GM23338 (cell line): ENCODE results near the gene ZNF235. TPM values are rescaled to one million over a fixed set of nuclear protein-coding genes. Genes with fewer than 3 reads are reported as not detected.

Source experiments
- ATAC-seq: fragments of 200-7000 bp; cut with Tn5 transposase; 3 replicates; pipeline ENCODE4 v1.9.1; 2020
- DNase-seq: peaks from one replicate; pipeline ENCODE4 v3.0.0-alpha.2; 2015; ENCODE audit warnings: low spot score
- H2AFZ ChIP-seq: fragments of 200-600 bp; sonication (generic); 2 replicates; pipeline ENCODE4 v1.8.0; 2016; ENCODE audit warnings: antibody characterized with exemption, mild to moderate bottlenecking, moderate library complexity
- H3F3A ChIP-seq: fragments of 200-600 bp; sonication (generic); replicated peaks from 2 replicates; pipeline ENCODE4 v1.8.0; 2017; ENCODE audit warnings: antibody characterized with exemption, mixed run types, low read depth
- H3K27ac ChIP-seq: fragments of 200-600 bp; sonication (generic); 2 replicates; pipeline ENCODE4 v1.6.1; 2016; ENCODE audit warnings: low read depth
- H3K27me3 ChIP-seq: fragments of 200-600 bp; sonication (generic); 2 replicates; pipeline ENCODE4 v1.8.0; 2016; ENCODE audit warnings: mild to moderate bottlenecking, mixed run types, moderate library complexity; ENCODE audit not compliant: insufficient read depth
- H3K36me3 ChIP-seq: fragments of 200-600 bp; sonication (generic); 2 replicates; pipeline ENCODE4 v1.8.0; 2016; ENCODE audit warnings: mild to moderate bottlenecking; ENCODE audit not compliant: insufficient read depth
- H3K4me1 ChIP-seq: fragments of 200-600 bp; sonication (generic); 2 replicates; pipeline ENCODE4 v1.8.0; 2016; ENCODE audit warnings: mild to moderate bottlenecking, moderate library complexity; ENCODE audit not compliant: insufficient read depth
- H3K4me2 ChIP-seq: fragments of 200-600 bp; sonication (generic); 2 replicates; pipeline ENCODE4 v1.7.1; 2017; ENCODE audit warnings: mixed run types
- H3K4me3 ChIP-seq: fragments of 200-600 bp; sonication (generic); 2 replicates; pipeline ENCODE4 v1.6.1; 2016; ENCODE audit warnings: mixed run types
- H3K79me2 ChIP-seq: fragments of 200-600 bp; sonication (generic); replicated peaks from 2 replicates; pipeline ENCODE4 v1.8.0; 2017; ENCODE audit warnings: mild to moderate bottlenecking; ENCODE audit not compliant: insufficient read depth
- H3K9me2 ChIP-seq: fragments of 200-600 bp; sonication (generic); 2 replicates; pipeline ENCODE4 v1.8.0; 2017; ENCODE audit not compliant: insufficient read depth
- H4K20me1 ChIP-seq: fragments of 200-600 bp; sonication (generic); replicated peaks from 2 replicates; pipeline ENCODE4 v1.8.0; 2017; ENCODE audit warnings: mild to moderate bottlenecking; ENCODE audit not compliant: insufficient read depth
- H3K27ac Mint-ChIP-seq: 2 replicates; pipeline ENCODE4 v1.8.0; 2020; ENCODE audit warnings: inconsistent platforms, mild to moderate bottlenecking, moderate library complexity, mixed read lengths
- H3K27me3 Mint-ChIP-seq: 3 replicates; pipeline ENCODE4 v1.8.0; 2022; ENCODE audit warnings: low read depth, mild to moderate bottlenecking, moderate library complexity, mixed read lengths, inconsistent platforms; ENCODE audit not compliant: insufficient read depth, poor library complexity
- H3K36me3 Mint-ChIP-seq: 3 replicates; pipeline ENCODE4 v1.8.0; 2021; ENCODE audit warnings: low read depth, mild to moderate bottlenecking, inconsistent platforms, moderate library complexity, mixed read lengths
- H3K4me1 Mint-ChIP-seq: 3 replicates; pipeline ENCODE4 v1.8.0; 2020; ENCODE audit warnings: mild to moderate bottlenecking, inconsistent platforms, mixed read lengths
- H3K4me3 Mint-ChIP-seq: 3 replicates; pipeline ENCODE4 v1.8.0; 2021; ENCODE audit warnings: moderate library complexity, mild to moderate bottlenecking, inconsistent platforms, mixed read lengths
- H3K9me3 Mint-ChIP-seq: 3 replicates; pipeline ENCODE4 v1.8.0; 2020; ENCODE audit warnings: moderate library complexity, mild to moderate bottlenecking, inconsistent platforms, mixed read lengths
- EZH2 ChIP-seq: fragments of 200-600 bp; sonication (generic); IDR thresholded peaks from one replicate; pipeline ENCODE4 v1.8.0; 2017; ENCODE audit warnings: antibody characterized with exemption, mild to moderate bottlenecking, low read depth; ENCODE audit not compliant: unreplicated experiment
- EZH2phosphoT487 ChIP-seq: fragments of 200-600 bp; sonication (generic); IDR thresholded peaks from one replicate; pipeline ENCODE4 v1.8.1; 2018; ENCODE audit warnings: antibody characterized with exemption; ENCODE audit not compliant: unreplicated experiment
- NANOG ChIP-seq: IDR thresholded peaks from 2 replicates; pipeline ENCODE4 v1.6.1; 2016; ENCODE audit warnings: antibody characterized with exemption, borderline replicate concordance
- POLR2AphosphoS5 ChIP-seq: IDR thresholded peaks from 2 replicates; pipeline ENCODE4 v1.6.1; 2016; ENCODE audit warnings: antibody characterized with exemption, low read depth
- STAT1 ChIP-seq: IDR thresholded peaks from one replicate; pipeline ENCODE4 v1.6.1; 2016; ENCODE audit warnings: antibody characterized with exemption; ENCODE audit not compliant: unreplicated experiment
- ZNF114 ChIP-seq: fragments of 250-450 bp; sonication (Bioruptor Pico); IDR thresholded peaks from 2 replicates; pipeline ENCODE4 v1.5.0; 2020; ENCODE audit warnings: mild to moderate bottlenecking, moderate library complexity
- ZNF331 ChIP-seq: fragments of 250-450 bp; sonication (Bioruptor Pico); IDR thresholded peaks from 2 replicates; pipeline ENCODE4 v1.5.0; 2020; ENCODE audit warnings: low read depth, mild to moderate bottlenecking, moderate library complexity
- polyA plus RNA-seq: library from polyadenylated mRNA; unstranded; fragments of >200 nt; fragmentation: Nextera tagmentation; extraction: Ambion mirVana; gene quantifications from 2 replicates; pipeline ENCODE4 v1.2.1, GENCODE V29; 2016
- total RNA-seq: library from RNA; depleted of rRNA; stranded (reverse); fragments of >200 nt; shearing (Covaris generic); gene quantifications from 2 replicates; pipeline ENCODE4 v1.2.3, GENCODE V29; 2014
- TF ChIP-seq, protein P1 (sequence below): IDR thresholded peaks from one replicate; pipeline ENCODE4 v1.6.1; 2018; ENCODE audit warnings: antibody characterized with exemption; ENCODE audit not compliant: unreplicated experiment
- TF ChIP-seq, protein P2 (sequence below): fragments of 250-450 bp; sonication (Bioruptor Pico); IDR thresholded peaks from 2 replicates; pipeline ENCODE4 v1.5.0; 2020; ENCODE audit warnings: mild to moderate bottlenecking, moderate library complexity
- TF ChIP-seq, protein P3 (sequence below), 2 experiments: fragments of 200-600 bp in 1 of 2; sonication (generic) in 1 of 2; conservative IDR thresholded peaks; 2 replicates each; pipeline versions ENCODE4 v1.5.1 to v1.6.1; 2016 to 2017; ENCODE audit warnings: antibody characterized with exemption in 2 of 2, low read depth in 2 of 2, mild to moderate bottlenecking in 2 of 2, moderate library complexity in 1 of 2

ZNF235 gene
- total and polyA plus RNA-seq, 2 experiments from 2014 or later: 5.0 to 5.1 TPM

DNA sequence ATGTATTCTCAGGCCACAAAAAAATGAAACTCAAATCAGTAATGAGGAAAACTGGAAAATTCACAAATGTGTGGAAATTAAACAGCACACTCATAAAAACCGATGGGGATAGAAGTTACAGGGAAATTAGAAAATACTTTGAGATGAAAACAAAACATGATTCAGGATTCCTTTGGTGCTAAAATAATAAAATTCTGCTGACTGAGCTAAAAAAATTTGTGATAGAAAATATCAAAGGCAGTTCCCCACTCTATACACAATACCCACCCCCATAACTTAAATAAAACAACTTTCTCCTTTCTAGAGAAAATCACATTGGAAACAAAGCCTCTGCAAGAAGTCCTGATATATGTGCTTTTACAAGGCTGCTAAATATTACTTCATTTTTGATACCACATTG is 46.7 kb downstream of the ZNF235 start:
- Histone ChIP-seq H3K27me3 (no peaks in the 10 kb centered on the region), H3F3A (no peaks in the 10 kb centered on the region), H2AFZ (no peak overlapping the region), H3K27ac (no peak overlapping the region), H3K4me1 (no peaks in the 10 kb centered on the region), H3K36me3 (0 out of 2 replicates have a peak, but pooled peaks cover 8% of the 10 kb centered on the region), H3K79me2 (no peaks in the 10 kb centered on the region), H4K20me1 (no peaks in the 10 kb centered on the region), H3K4me3 (no peak overlapping the region), H3K4me2 (no peak overlapping the region), H3K9me2 (no peaks in the 10 kb centered on the region)
- H3K4me1 Mint-ChIP-seq: peaks cover 6% of the 10 kb centered on the region; the same call in 2 of the 3 replicates
- H3K36me3 Mint-ChIP-seq: peaks cover 22% of the 10 kb centered on the region
- TF ChIP-seq POLR2AphosphoS5: no peak
- no peak for TF ChIP-seq NANOG
- TF ChIP-seq EZH2phosphoT487: no peak
- no peak for TF ChIP-seq ZNF114 (CRISPR knock-in tag)
- no peak for TF ChIP-seq STAT1
- TF ChIP-seq, protein P1, sequence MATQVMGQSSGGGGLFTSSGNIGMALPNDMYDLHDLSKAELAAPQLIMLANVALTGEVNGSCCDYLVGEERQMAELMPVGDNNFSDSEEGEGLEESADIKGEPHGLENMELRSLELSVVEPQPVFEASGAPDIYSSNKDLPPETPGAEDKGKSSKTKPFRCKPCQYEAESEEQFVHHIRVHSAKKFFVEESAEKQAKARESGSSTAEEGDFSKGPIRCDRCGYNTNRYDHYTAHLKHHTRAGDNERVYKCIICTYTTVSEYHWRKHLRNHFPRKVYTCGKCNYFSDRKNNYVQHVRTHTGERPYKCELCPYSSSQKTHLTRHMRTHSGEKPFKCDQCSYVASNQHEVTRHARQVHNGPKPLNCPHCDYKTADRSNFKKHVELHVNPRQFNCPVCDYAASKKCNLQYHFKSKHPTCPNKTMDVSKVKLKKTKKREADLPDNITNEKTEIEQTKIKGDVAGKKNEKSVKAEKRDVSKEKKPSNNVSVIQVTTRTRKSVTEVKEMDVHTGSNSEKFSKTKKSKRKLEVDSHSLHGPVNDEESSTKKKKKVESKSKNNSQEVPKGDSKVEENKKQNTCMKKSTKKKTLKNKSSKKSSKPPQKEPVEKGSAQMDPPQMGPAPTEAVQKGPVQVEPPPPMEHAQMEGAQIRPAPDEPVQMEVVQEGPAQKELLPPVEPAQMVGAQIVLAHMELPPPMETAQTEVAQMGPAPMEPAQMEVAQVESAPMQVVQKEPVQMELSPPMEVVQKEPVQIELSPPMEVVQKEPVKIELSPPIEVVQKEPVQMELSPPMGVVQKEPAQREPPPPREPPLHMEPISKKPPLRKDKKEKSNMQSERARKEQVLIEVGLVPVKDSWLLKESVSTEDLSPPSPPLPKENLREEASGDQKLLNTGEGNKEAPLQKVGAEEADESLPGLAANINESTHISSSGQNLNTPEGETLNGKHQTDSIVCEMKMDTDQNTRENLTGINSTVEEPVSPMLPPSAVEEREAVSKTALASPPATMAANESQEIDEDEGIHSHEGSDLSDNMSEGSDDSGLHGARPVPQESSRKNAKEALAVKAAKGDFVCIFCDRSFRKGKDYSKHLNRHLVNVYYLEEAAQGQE: no peak
- TF ChIP-seq, protein P2, sequence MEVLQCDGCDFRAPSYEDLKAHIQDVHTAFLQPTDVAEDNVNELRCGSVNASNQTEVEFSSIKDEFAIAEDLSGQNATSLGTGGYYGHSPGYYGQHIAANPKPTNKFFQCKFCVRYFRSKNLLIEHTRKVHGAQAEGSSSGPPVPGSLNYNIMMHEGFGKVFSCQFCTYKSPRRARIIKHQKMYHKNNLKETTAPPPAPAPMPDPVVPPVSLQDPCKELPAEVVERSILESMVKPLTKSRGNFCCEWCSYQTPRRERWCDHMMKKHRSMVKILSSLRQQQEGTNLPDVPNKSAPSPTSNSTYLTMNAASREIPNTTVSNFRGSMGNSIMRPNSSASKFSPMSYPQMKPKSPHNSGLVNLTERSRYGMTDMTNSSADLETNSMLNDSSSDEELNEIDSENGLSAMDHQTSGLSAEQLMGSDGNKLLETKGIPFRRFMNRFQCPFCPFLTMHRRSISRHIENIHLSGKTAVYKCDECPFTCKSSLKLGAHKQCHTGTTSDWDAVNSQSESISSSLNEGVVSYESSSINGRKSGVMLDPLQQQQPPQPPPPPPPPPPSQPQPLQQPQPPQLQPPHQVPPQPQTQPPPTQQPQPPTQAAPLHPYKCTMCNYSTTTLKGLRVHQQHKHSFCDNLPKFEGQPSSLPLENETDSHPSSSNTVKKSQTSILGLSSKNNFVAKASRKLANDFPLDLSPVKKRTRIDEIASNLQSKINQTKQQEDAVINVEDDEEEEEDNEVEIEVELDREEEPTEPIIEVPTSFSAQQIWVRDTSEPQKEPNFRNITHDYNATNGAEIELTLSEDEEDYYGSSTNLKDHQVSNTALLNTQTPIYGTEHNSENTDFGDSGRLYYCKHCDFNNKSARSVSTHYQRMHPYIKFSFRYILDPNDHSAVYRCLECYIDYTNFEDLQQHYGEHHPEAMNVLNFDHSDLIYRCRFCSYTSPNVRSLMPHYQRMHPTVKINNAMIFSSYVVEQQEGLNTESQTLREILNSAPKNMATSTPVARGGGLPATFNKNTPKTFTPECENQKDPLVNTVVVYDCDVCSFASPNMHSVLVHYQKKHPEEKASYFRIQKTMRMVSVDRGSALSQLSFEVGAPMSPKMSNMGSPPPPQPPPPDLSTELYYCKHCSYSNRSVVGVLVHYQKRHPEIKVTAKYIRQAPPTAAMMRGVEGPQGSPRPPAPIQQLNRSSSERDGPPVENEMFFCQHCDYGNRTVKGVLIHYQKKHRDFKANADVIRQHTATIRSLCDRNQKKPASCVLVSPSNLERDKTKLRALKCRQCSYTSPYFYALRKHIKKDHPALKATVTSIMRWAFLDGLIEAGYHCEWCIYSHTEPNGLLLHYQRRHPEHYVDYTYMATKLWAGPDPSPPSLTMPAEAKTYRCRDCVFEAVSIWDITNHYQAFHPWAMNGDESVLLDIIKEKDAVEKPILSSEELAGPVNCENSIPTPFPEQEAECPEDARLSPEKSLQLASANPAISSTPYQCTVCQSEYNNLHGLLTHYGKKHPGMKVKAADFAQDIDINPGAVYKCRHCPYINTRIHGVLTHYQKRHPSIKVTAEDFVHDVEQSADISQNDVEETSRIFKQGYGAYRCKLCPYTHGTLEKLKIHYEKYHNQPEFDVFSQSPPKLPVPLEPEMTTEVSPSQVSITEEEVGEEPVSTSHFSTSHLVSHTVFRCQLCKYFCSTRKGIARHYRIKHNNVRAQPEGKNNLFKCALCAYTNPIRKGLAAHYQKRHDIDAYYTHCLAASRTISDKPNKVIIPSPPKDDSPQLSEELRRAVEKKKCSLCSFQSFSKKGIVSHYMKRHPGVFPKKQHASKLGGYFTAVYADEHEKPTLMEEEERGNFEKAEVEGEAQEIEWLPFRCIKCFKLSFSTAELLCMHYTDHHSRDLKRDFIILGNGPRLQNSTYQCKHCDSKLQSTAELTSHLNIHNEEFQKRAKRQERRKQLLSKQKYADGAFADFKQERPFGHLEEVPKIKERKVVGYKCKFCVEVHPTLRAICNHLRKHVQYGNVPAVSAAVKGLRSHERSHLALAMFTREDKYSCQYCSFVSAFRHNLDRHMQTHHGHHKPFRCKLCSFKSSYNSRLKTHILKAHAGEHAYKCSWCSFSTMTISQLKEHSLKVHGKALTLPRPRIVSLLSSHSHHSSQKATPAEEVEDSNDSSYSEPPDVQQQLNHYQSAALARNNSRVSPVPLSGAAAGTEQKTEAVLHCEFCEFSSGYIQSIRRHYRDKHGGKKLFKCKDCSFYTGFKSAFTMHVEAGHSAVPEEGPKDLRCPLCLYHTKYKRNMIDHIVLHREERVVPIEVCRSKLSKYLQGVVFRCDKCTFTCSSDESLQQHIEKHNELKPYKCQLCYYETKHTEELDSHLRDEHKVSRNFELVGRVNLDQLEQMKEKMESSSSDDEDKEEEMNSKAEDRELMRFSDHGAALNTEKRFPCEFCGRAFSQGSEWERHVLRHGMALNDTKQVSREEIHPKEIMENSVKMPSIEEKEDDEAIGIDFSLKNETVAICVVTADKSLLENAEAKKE (CRISPR knock-in tag): no peak
- TF ChIP-seq EZH2: no peak
- TF ChIP-seq, protein P3, sequence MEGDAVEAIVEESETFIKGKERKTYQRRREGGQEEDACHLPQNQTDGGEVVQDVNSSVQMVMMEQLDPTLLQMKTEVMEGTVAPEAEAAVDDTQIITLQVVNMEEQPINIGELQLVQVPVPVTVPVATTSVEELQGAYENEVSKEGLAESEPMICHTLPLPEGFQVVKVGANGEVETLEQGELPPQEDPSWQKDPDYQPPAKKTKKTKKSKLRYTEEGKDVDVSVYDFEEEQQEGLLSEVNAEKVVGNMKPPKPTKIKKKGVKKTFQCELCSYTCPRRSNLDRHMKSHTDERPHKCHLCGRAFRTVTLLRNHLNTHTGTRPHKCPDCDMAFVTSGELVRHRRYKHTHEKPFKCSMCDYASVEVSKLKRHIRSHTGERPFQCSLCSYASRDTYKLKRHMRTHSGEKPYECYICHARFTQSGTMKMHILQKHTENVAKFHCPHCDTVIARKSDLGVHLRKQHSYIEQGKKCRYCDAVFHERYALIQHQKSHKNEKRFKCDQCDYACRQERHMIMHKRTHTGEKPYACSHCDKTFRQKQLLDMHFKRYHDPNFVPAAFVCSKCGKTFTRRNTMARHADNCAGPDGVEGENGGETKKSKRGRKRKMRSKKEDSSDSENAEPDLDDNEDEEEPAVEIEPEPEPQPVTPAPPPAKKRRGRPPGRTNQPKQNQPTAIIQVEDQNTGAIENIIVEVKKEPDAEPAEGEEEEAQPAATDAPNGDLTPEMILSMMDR (conservative IDR thresholded peaks at IDR 0.05; ENCODE audit: low read depth in 2 of 2): no peak
- TF ChIP-seq ZNF331 (CRISPR knock-in tag): no peak
- H3K27me3 Mint-ChIP-seq: peaks cover 4% of the 10 kb centered on the region
- no peak overlapping the region for H3K27ac Mint-ChIP-seq
- DNase-seq (no peak), ATAC-seq (no peak)
- H3K4me3 Mint-ChIP-seq: no peak overlapping the region
- H3K9me3 Mint-ChIP-seq: peaks cover 52% of the 10 kb centered on the region
